Kidney (tissue), 14 donors: Measurements from ENCODE around the gene SUGCT. TPM values are rescaled to one million over a fixed set of nuclear protein-coding genes. Genes with fewer than 3 reads are reported as not detected.

Experiments used
- DNase-seq, 5 donors: peaks; one replicate each; pipeline ENCODE4 v3.0.0-alpha.2; 2013 to 2020
- FAIRE-seq: peaks from 2 replicates; lab custom pipeline; 2012; peaks lifted over from hg19 to GRCh38; lab: Jason Lieb, UNC
- H3K27ac ChIP-seq, 2 donors: one replicate each; pipeline ENCODE4 v1.7.0; 2013; ENCODE audit warnings: low read depth in 2 of 2, low read length in 2 of 2, inconsistent platforms in 1 of 2
- H3K27me3 ChIP-seq: one replicate; pipeline ENCODE4 v1.7.1; 2013; ENCODE audit warnings: low read length, inconsistent platforms; ENCODE audit not compliant: control insufficient read depth, insufficient read depth
- H3K36me3 ChIP-seq, 3 donors: one replicate each; pipeline versions ENCODE4 v1.7.0 to v1.7.1; 2013; ENCODE audit warnings: low read length in 3 of 3, control low read depth in 1 of 3, inconsistent platforms in 1 of 3; ENCODE audit not compliant: insufficient read depth in 3 of 3, control insufficient read depth in 2 of 3
- H3K4me1 ChIP-seq, 3 donors: one replicate each; pipeline versions ENCODE4 v1.7.0 to v1.7.1; 2013; ENCODE audit warnings: low read length in 3 of 3, inconsistent platforms in 1 of 3, low read depth in 1 of 3; ENCODE audit not compliant: control insufficient read depth in 2 of 3, insufficient read depth in 2 of 3
- H3K4me3 ChIP-seq, 3 donors: one replicate each; pipeline versions ENCODE4 v1.7.0 to v1.8.1; 2013; ENCODE audit warnings: low read length in 3 of 3, control low read depth in 1 of 3, inconsistent platforms in 1 of 3
- H3K9ac ChIP-seq, 3 donors: one replicate each; pipeline versions ENCODE4 v1.7.0 to v1.7.1; 2013; ENCODE audit warnings: low read length in 3 of 3, control low read depth in 1 of 3, inconsistent platforms in 1 of 3
- H3K9me3 ChIP-seq, 3 donors: one replicate each; pipeline versions ENCODE4 v1.7.0 to v1.7.1; 2013; ENCODE audit warnings: low read length in 3 of 3, control low read depth in 1 of 3, inconsistent platforms in 1 of 3; ENCODE audit not compliant: control insufficient read depth in 2 of 3, insufficient read depth in 1 of 3
- intact Hi-C: fragments of 100-400 bp; cut with DNase I; formaldehyde crosslinking; loops from one replicate; pipeline ENCODE4 v1.11.1; 2022
- polyA plus RNA-seq: library from polyadenylated mRNA; stranded (reverse); fragments of 350-450 nt; fragmentation: Illumina TruSeq; extraction: RNeasy Lipid Tissue Mini Kit (QIAGEN cat#74804); gene quantifications from one replicate; pipeline ENCODE4 v1.2.3, GENCODE V29; 2014; ENCODE audit warnings: low read depth, low replicate concordance; ENCODE audit not compliant: insufficient read depth
- total RNA-seq: library from RNA; stranded (reverse); fragmentation: NEBNext Ultra II Directional; extraction: Animal tissue kit (Norgen Biotek cat#: 25700); gene quantifications from one replicate; pipeline ENCODE4 v1.2.1, GENCODE V29; 2021
- TF ChIP-seq, protein P1 (sequence below): IDR thresholded peaks from 3 replicates; pipeline ENCODE4 v1.5.1; 2012; ENCODE audit warnings: mild to moderate bottlenecking, moderate library complexity, borderline replicate concordance; ENCODE audit not compliant: insufficient read depth; ENCODE audit errors: extremely low read depth
- donor health status: control.
- donor health status: control.
- donor health status: control.
- donor health status: control.
- donor health status: control.
- donor health status: DM: yes; HTN: yes; CAD: no.
- donor health status: Normal renal cell carcinoma (clear cell type).

SUGCT gene
- total and polyA plus RNA-seq, 2 donors from 2014 or later: 7.6 to 45.1 TPM

DNA sequence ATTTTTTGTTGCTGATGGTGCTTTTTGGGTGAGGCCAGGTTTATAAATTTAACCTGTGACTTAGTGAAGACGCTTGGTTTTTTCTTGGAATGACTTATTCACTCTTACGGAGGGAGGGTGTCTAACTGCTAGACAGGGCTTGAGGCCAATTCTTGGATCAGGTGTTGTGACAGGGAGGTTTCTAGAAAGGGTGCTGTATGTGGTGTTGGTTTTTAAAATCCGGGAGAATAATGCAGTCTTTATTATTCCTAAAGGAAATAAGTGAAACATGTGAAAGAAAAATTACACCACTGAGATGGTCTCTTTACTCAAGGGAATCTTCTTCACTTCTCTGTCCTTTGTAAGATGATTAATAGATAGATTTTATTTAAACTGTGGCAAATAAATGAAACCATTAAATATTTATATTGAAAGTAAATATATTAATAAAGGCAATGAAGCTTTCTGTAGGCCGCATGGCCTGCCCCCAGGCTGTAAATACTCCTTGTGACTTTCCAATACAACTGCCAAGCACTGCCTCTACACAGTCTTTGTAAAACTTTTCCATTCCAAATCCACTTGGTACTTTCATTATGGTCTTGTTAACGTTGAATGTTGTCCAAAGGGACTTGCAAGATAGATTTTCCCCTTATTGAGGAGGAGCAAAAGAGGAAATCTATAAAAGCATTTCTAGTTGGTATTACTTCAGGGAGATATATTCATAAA lies 323.1 kb downstream of the SUGCT start:
- Histone ChIP-seq H3K4me3 (no peak overlapping the region), H3K36me3 (no peaks in the 10 kb centered on the region), H3K4me1 (peaks cover 0 to 3% (median 0%) of the 10 kb centered on the region in 3 donors), H3K27me3 (no peaks in the 10 kb centered on the region), H3K9ac (no peak overlapping the region), H3K9me3 (no peaks in the 10 kb centered on the region), H3K27ac (no peak overlapping the region)
- TF ChIP-seq, protein P1, sequence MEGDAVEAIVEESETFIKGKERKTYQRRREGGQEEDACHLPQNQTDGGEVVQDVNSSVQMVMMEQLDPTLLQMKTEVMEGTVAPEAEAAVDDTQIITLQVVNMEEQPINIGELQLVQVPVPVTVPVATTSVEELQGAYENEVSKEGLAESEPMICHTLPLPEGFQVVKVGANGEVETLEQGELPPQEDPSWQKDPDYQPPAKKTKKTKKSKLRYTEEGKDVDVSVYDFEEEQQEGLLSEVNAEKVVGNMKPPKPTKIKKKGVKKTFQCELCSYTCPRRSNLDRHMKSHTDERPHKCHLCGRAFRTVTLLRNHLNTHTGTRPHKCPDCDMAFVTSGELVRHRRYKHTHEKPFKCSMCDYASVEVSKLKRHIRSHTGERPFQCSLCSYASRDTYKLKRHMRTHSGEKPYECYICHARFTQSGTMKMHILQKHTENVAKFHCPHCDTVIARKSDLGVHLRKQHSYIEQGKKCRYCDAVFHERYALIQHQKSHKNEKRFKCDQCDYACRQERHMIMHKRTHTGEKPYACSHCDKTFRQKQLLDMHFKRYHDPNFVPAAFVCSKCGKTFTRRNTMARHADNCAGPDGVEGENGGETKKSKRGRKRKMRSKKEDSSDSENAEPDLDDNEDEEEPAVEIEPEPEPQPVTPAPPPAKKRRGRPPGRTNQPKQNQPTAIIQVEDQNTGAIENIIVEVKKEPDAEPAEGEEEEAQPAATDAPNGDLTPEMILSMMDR: no peak
- intact Hi-C loops: no loop called here
- no peak for FAIRE-seq
- DNase-seq: no peak

DNA sequence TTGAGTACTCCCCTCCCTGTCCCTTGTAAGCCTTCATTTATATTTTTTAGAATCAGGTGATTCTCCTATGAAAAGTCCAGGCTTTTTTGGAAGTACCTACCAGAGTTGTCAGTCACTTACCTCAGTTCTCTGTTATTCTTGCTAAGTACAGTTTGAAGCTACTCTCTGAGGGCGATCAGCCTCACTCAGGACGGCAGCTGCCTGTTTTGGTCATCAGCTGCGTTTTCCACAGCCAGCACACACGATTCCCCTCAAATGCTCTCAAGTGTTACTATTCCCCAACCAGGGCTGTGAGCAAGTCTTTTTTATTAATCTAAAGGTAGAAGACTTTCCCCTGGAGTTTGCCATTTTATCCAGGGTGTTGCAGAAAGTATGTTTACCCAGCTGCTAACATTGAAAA lies 328.6 kb downstream of the SUGCT start:
- TF ChIP-seq, protein P1: no peak
- Histone ChIP-seq H3K27me3 (no peaks in the 10 kb centered on the region), H3K36me3 (no peaks in the 10 kb centered on the region), H3K9ac (no peak overlapping the region), H3K9me3 (no peaks in the 10 kb centered on the region), H3K27ac (no peak overlapping the region), H3K4me3 (no peak overlapping the region), H3K4me1 (peaks cover 0 to 3% (median 0%) of the 10 kb centered on the region in 3 donors)
- FAIRE-seq: no peak
- DNase-seq: no peak
- intact Hi-C loops: no loop called here

DNA sequence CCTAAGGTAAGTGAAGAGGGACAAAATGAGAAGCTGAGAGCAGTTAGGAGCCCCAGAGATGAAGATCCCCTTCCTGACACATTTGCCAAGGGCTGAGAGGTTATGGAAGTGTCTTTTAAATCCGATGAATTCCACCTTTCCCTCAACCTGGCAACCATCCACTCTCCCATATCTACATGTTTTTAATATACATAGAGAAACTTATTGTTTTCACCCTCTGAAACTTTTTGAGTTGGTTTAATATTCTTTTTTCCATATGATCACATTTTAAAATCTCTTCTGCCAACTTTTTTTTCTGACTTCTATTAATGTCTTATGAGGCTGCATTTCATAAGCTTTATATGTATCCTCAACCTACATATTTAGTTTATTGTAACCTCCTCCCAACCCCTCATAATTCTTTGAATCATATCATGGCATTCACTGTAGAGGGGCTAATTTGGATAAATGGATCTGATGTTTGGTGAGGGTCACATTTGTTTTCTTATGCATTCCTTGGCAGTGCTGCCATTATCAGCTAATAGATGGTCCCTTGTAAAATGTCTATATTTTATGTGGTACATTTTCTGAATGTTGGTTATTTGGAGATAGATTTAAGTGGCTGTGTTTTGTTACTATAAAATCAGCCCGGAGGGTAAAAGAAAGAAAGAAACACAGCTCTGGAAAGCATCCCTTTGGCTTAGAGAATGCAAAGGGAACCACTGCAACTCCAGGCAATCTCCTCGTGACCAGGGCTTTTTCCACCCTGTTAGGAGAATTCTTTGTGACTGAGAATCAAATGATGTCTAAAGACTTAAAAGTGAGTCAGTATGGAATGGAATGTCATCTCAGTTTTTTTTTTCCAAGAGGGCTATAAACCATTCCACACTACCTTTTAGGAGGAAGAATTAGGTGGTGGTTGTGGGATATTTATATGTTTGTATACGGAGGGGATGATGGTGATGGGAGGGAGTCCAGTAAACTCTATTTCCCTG lies 334.4 kb downstream of the SUGCT start:
- no peaks in the 10 kb centered on the region for H3K9me3 ChIP-seq
- no peaks in the 10 kb centered on the region for H3K27me3 ChIP-seq
- no peak for FAIRE-seq
- no peak overlapping the region for H3K9ac ChIP-seq
- peaks cover 0 to 3% (median 0%) of the 10 kb centered on the region in 3 donors for H3K4me1 ChIP-seq
- DNase-seq: peak in 2 of 5 donors; percentile 31 to 60
- intact Hi-C loops: no loop called here
- H3K36me3 ChIP-seq: no peaks in the 10 kb centered on the region
- no peak overlapping the region for H3K4me3 ChIP-seq
- TF ChIP-seq, protein P1: no peak
- H3K27ac ChIP-seq: no peak overlapping the region
